Omental fat pad (tissue), 4 donors: ENCODE data around the gene PARVG. TPM values are rescaled to one million over a fixed set of nuclear protein-coding genes. Genes with fewer than 3 reads are reported as not detected.
"Not testable (repeated sequence)": the region's sequence is repeated elsewhere in the genome, so short reads cannot be mapped to it uniquely, and the experiment has no call there.

Experiments used
- ATAC-seq: fragments of 150-250 bp; one replicate; pipeline ENCODE4 v1.9.1; 2016; ENCODE audit warnings: mild to moderate bottlenecking, moderate library complexity; ENCODE audit not compliant: low FRiP score
- DNase-seq: peaks from one replicate; pipeline ENCODE4 v3.0.0-alpha.2; 2019; ENCODE audit warnings: low spot score
- CTCF ChIP-seq, 3 donors: fragments of 450-650 bp; IDR thresholded peaks; one replicate each; pipeline ENCODE4 v1.5.1; 2016 to 2017; ENCODE audit warnings: antibody characterized with exemption in 3 of 3, mild to moderate bottlenecking in 3 of 3, moderate library complexity in 2 of 3
- total RNA-seq, 4 donors: library from RNA; depleted of rRNA; stranded (reverse); fragments of >200 nt; gene quantifications; one replicate each; pipeline ENCODE4 v1.1.0, GENCODE V29; 2016

PARVG gene
- total RNA-seq, 4 donors from 2014 or later, result 19.4 to 56.7 (median 39.6) TPM

GRCh38 chr22:44221710-44222475 is 41.2 kb downstream of the PARVG start:
- ATAC-seq (no peak), DNase-seq (no peak)
- TF ChIP-seq CTCF (IDR thresholded peaks at IDR 0.05), result no peak

GRCh38 chr22:44224166-44224565 is 43.4 kb downstream of the PARVG start:
- DNase-seq, result no peak
- no peak for TF ChIP-seq CTCF (IDR thresholded peaks at IDR 0.05)
- no peak for ATAC-seq

- ATAC-seq (no peak), DNase-seq (no peak)
- TF ChIP-seq CTCF (IDR thresholded peaks at IDR 0.05), result no peak
Measured at GRCh38 chr22:44225091-44225689, 44.5 kb downstream of the PARVG start.

DNA sequence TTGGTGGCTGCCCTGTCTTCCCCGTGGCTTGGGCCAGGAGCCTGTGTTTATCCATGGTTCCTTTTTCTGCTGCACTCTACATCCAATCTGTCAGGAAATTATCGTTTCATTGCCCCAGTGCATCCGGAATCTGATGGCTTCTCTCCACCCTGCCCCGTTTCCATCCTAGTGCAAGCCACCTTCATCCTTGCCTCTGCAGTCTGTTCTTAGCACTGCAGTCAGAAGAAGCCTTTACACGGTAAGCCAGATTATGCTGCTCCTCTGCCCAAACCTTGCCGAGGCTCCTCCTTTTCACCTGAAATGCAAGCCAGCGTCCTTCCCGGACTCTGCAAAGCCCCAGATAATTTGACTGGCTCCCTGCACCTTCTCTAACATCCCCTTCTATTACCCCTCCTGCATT is 45.1 kb downstream of the PARVG start:
- ATAC-seq (no peak), DNase-seq (no peak)
- no peak for TF ChIP-seq CTCF (IDR thresholded peaks at IDR 0.05)

DNA sequence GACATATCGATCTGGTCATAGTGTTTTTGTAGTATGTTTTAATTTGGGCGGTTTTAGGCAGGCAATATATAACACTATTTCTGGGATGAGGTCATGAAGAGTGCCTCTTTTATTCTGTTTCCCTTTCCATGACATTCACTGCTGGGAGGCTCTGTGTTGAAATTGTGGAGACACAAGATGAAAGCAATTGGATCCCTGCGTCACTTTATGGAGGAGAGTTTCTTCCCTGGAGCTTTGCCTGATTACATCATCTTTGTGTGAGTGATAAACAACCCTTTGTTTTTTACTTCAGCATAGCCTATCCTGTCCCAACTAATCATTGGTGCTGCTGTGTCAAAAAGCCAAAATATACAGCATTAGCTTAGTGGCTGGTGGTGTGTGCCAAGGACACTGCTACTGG is 48.6 kb downstream of the PARVG start:
- TF ChIP-seq CTCF (IDR thresholded peaks at IDR 0.05), result no peak
- ATAC-seq (no peak), DNase-seq (no peak)

DNA sequence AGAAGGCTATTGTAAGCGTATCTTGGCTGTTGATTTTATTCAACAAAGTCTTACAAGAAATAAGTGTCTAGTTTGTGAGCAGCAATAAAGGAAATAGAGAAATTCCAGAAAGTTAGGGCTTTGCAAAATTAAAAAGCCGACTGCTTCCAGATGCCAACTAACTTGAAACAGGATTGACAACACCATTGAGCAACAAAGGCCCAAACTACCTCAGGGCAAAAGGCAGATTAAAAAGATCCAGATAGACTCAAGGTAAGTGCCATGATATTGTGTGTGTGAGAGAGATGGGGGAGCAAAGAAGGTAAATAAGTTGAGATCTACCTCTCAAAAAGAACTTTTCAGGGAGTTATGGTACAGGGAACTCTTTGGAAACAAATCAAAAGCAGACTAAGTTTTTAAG is 49.1 kb downstream of the PARVG start:
- ATAC-seq (no peak), DNase-seq (no peak)
- TF ChIP-seq CTCF (IDR thresholded peaks at IDR 0.05), result no peak

DNA sequence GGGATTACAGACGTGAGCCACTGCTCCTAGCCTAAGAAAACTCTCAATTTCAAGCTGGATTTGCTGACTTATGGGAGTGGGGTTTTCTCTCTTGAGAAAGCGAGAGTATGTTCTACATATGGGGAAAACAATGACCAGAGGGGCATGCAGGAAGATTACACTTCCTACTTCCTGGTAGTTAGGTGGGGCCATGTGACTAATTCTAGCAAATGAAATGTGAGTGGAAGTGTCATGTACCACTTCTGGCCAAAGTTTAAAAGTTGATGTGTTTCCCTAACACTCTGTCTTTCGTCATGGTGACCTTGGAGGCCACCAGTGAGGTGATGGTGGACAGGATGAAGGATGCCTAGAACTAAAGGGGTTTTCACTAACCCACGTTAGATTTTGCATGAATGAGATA is 50.5 kb downstream of the PARVG start:
- TF ChIP-seq CTCF (IDR thresholded peaks at IDR 0.05), result no peak
- no peak for DNase-seq
- no peak for ATAC-seq

DNA sequence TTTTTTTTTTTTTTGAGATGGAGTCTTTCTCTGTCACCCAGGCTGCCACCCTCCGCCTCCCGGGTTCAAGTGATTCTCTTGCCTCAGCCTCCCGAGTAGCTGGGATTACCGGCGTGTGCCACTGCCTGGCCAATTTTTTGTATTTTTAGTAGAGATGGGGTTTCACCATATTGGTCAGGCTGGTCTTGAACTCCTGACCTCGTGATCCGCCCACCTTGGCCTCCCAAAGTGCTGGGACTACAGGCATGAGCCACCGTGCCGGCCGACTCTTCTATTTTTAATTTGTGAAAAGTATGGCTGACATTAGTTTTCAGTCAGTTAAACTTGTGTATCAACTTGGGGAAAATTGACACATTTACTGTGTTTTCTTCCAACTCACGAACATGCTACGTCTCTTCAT is 53.6 kb downstream of the PARVG start:
- not testable (repeated sequence) for ATAC-seq, DNase-seq
